ENCODE results near the gene FABP1. TPM values are rescaled to one million over a fixed set of nuclear protein-coding genes. Genes with fewer than 3 reads are reported as not detected.

Gene FABP1
- polyA plus RNA-seq, 1 experiment: not detected

DNA sequence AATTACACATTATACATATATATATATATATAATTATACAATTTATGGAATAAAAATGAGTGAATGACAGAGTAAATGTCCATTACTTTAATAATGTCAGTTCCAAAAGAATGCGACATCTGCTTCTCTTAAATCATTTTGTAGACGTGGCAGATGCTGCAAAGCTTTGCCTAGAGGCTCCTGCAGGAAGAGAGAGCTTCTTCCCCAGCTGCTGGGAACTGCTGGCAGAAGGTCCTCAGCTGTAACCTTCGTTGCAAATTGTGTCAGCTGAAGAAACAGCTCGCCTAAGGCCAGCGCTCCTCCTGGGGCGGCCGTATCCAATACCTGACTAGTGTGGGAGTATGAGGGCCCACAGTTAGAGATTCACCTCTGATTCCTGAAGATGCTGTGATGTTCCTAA lies 32.7 kb upstream of the FABP1 start:
- Histone ChIP-seq H3K4me3 (ENCODE audit: low read depth, low read length) (no peak overlapping the region), H3K27me3 (ENCODE audit: control insufficient read depth, insufficient read depth, low read length) (no peaks in the 10 kb centered on the region; the same call in 1 of the 2 replicates), H3K36me3 (ENCODE audit: control insufficient read depth, insufficient read depth, low read length) (no peaks in the 10 kb centered on the region)
- TF ChIP-seq, protein P1, sequence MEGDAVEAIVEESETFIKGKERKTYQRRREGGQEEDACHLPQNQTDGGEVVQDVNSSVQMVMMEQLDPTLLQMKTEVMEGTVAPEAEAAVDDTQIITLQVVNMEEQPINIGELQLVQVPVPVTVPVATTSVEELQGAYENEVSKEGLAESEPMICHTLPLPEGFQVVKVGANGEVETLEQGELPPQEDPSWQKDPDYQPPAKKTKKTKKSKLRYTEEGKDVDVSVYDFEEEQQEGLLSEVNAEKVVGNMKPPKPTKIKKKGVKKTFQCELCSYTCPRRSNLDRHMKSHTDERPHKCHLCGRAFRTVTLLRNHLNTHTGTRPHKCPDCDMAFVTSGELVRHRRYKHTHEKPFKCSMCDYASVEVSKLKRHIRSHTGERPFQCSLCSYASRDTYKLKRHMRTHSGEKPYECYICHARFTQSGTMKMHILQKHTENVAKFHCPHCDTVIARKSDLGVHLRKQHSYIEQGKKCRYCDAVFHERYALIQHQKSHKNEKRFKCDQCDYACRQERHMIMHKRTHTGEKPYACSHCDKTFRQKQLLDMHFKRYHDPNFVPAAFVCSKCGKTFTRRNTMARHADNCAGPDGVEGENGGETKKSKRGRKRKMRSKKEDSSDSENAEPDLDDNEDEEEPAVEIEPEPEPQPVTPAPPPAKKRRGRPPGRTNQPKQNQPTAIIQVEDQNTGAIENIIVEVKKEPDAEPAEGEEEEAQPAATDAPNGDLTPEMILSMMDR (IDR thresholded peaks at IDR 0.05; ENCODE audit: insufficient read depth, low read depth, low read length): no peak
- no peak for DNase-seq (ENCODE audit: low read depth)
- POLR2A ChIA-PET: no interaction called here
- CTCF ChIA-PET: interaction anchor here (0.7 to 8.5 kb wide), 13 partner anchors 9 to 159 kb away, joined by 3 to 159 read pairs (median 6); partner anchors contain the start of gene THNSL2

DNA sequence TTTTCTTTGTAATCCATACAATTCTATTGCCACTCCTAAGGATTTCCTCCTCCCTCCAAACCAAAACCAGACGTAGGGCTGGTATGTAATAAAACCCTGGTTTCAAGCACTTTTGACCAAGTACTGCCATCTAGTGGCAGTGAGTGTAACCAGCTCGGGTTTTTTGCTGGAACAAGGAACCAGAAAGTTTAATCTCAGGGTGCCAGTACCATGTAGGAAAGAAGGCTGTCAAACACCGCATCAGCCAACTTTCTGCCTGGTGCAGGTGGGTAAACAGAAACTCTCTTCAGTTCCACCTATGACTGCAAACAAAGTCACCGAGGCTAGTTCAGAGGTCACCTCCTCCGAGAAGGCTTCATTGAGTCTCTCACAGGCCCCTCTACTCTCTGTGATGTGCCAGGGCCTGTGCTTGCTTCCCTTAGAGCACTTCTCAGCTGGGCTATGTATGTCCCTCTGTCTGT lies 32.1 kb upstream of the FABP1 start:
- TF ChIP-seq, protein P1 (IDR thresholded peaks at IDR 0.05; ENCODE audit: insufficient read depth, low read depth, low read length): peak; percentile 80
- no peak overlapping the region for H3K4me3 ChIP-seq (ENCODE audit: low read depth, low read length)
- H3K27me3 ChIP-seq (ENCODE audit: control insufficient read depth, insufficient read depth, low read length): no peaks in the 10 kb centered on the region; the same call in 1 of the 2 replicates
- ChIA-PET POLR2A (interaction anchor here (0.6 kb wide), 1 partner anchor 100 kb away, joined by 3 read pairs; no protein-coding TSS in a partner anchor), CTCF (interaction anchor here (0.8 to 8.5 kb wide), 15 partner anchors 9 to 158 kb away, joined by 3 to 159 read pairs (median 5); partner anchors contain the start of genes SMYD1 and THNSL2)
- DNase-seq (ENCODE audit: low read depth): no peak
- H3K36me3 ChIP-seq (ENCODE audit: control insufficient read depth, insufficient read depth, low read length): no peaks in the 10 kb centered on the region

DNA sequence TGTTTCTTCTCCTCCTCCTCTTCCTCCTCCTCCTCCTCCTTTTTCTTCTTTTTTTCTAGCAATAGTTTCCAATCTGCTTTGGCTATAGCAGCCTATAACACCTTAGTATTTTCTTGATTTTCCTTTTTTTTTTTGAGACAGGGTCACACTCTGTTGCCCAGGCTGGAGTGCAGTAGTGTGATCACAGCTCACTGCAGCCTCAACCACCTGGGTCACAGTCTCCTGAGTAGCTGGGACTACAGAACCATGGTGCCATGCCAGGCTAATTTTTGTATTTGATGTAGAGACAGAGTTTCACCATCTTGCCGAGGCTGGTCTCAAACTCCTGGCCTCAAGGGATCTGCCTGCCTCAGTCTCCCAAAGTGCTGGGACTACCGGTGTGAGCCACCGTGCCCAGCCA lies 31.6 kb upstream of the FABP1 start:
- Histone ChIP-seq H3K27me3 (ENCODE audit: control insufficient read depth, insufficient read depth, low read length) (no peaks in the 10 kb centered on the region; the same call in 1 of the 2 replicates), H3K36me3 (ENCODE audit: control insufficient read depth, insufficient read depth, low read length) (no peaks in the 10 kb centered on the region), H3K4me3 (ENCODE audit: low read depth, low read length) (no peak overlapping the region)
- TF ChIP-seq, protein P1 (IDR thresholded peaks at IDR 0.05; ENCODE audit: insufficient read depth, low read depth, low read length): no peak
- no peak for DNase-seq (ENCODE audit: low read depth)
- ChIA-PET CTCF (interaction anchor here (0.8 to 8.5 kb wide), 13 partner anchors 10 to 119 kb away, joined by 3 to 159 read pairs (median 6); partner anchors contain the start of genes SMYD1 and THNSL2), POLR2A (interaction anchor here (0.6 kb wide), 1 partner anchor 99 kb away, joined by 3 read pairs; no protein-coding TSS in a partner anchor)

DNA sequence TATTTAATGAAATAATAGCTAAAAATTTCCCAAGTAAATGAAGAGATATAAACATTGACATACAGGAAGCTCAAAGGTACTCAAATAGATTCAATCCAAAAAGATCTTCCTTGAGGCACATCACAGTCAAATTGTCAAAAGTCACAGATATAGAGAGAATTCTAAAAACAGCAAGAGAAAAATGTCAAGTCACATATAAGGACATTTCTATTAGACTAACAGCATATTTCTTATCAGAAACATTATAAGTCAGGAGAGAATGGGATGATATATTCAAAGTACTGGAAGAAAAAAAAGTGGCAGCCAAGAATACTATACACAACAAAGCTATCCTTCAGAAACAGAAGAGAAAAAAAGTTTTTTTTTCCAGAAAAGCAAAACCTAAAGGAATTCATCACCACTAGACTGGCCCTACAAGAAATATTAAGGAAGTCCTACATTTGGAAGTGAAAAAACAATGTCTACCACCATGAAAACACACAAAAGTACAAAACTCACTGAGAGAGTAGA lies 21.1 kb upstream of the FABP1 start:
- no peaks in the 10 kb centered on the region for H3K36me3 ChIP-seq (ENCODE audit: control insufficient read depth, insufficient read depth, low read length)
- TF ChIP-seq, protein P1 (IDR thresholded peaks at IDR 0.05; ENCODE audit: insufficient read depth, low read depth, low read length): no peak
- no peak for DNase-seq (ENCODE audit: low read depth)
- no peaks in the 10 kb centered on the region for H3K27me3 ChIP-seq (ENCODE audit: control insufficient read depth, insufficient read depth, low read length)
- ChIA-PET POLR2A (no interaction called here), CTCF (interaction anchor here (0.6 to 1.0 kb wide), 3 partner anchors 8 to 88 kb away, joined by 3 read pairs; no protein-coding TSS in a partner anchor)
- H3K4me3 ChIP-seq (ENCODE audit: low read depth, low read length): no peak overlapping the region

DNA sequence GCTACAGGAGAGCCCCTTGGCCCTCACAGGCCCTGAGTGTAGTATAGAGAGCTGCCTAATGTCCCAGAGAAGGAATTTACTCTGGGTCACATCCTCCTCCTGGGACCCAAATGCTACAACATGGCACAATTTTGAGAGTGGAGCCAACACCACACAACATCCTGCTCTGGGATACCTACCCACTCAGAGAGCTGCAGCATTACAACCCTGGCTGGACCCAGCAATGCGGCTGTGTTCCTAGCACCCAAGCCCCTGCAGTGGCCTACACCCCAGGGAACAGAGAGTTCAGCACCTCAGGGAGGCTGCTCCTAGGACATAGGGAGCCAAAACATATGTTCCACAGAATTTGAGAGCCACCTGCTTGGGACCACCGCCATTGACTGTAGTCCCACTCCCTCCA lies 19.3 kb upstream of the FABP1 start:
- ChIA-PET POLR2A (no interaction called here), CTCF (interaction anchor here (1.0 to 2.0 kb wide), 2 partner anchors 13 to 38 kb away, joined by 3 to 9 read pairs; no protein-coding TSS in a partner anchor)
- Histone ChIP-seq H3K36me3 (ENCODE audit: control insufficient read depth, insufficient read depth, low read length) (no peaks in the 10 kb centered on the region), H3K27me3 (ENCODE audit: control insufficient read depth, insufficient read depth, low read length) (no peaks in the 10 kb centered on the region), H3K4me3 (ENCODE audit: low read depth, low read length) (no peak overlapping the region)
- no peak for DNase-seq (ENCODE audit: low read depth)
- TF ChIP-seq, protein P1 (IDR thresholded peaks at IDR 0.05; ENCODE audit: insufficient read depth, low read depth, low read length): no peak

All from BJ (cell line).